ENCODE measurements around the gene PLN.

PLN gene

GRCh38 chr6:118542184-118542952, 5.7 kb upstream of the PLN start:
- DNase-seq, result no peak

- no peak for DNase-seq
Measured at GRCh38 chr6:118544105-118544504, 4.0 kb upstream of the PLN start.

- no peak for DNase-seq
Measured at GRCh38 chr6:118546164-118546879, 1.8 kb upstream of the PLN start.

GRCh38 chr6:118546880-118547218, 1.2 kb upstream of the PLN start:
- no peak for DNase-seq

GRCh38 chr6:118548613-118549012, 517 bp downstream of the PLN start:
- no peak for DNase-seq

GRCh38 chr6:118551063-118552053, 3.3 kb downstream of the PLN start:
- no peak for DNase-seq

- DNase-seq, result no peak
Measured at GRCh38 chr6:118553132-118553531, 5.0 kb downstream of the PLN start.

GRCh38 chr6:118554698-118555097, 6.6 kb downstream of the PLN start:
- no peak for DNase-seq

- DNase-seq, result no peak
Measured at GRCh38 chr6:118558464-118559217, 10.5 kb downstream of the PLN start.

- no peak for DNase-seq
Measured at GRCh38 chr6:118559659-118560058, 11.6 kb downstream of the PLN start.

- no peak for DNase-seq
Measured at GRCh38 chr6:118562248-118562647, 14.2 kb downstream of the PLN start.

- no peak for DNase-seq
Measured at GRCh38 chr6:118562959-118563358, 14.9 kb downstream of the PLN start.

GRCh38 chr6:118565311-118565960, 17.3 kb downstream of the PLN start:
- no peak for DNase-seq

- no peak for DNase-seq
Measured at GRCh38 chr6:118567974-118568373, 19.9 kb downstream of the PLN start.

GRCh38 chr6:118569498-118569897, 21.4 kb downstream of the PLN start:
- no peak for DNase-seq

GRCh38 chr6:118571121-118571520, 23.0 kb downstream of the PLN start:
- no peak for DNase-seq

GRCh38 chr6:118574051-118574865, 26.2 kb downstream of the PLN start:
- no peak for DNase-seq

GRCh38 chr6:118577972-118578371, 29.9 kb downstream of the PLN start:
- DNase-seq, result no peak

GRCh38 chr6:118578617-118579016, 30.5 kb downstream of the PLN start:
- no peak for DNase-seq

- no peak for DNase-seq
Measured at GRCh38 chr6:118579786-118580185, 31.7 kb downstream of the PLN start.
